GM21786 (cell line): ENCODE data around the gene CACNA1H.

Source experiments
- ATAC-seq: cut with Tn5 transposase; IDR thresholded peaks from one replicate; pipeline ENCODE4 v1.9.1; 2021; ENCODE audit not compliant: unreplicated experiment

Gene CACNA1H

GRCh38 chr16:1210461-1210860 is 57.6 kb downstream of the CACNA1H start:
- ATAC-seq = no peak

DNA sequence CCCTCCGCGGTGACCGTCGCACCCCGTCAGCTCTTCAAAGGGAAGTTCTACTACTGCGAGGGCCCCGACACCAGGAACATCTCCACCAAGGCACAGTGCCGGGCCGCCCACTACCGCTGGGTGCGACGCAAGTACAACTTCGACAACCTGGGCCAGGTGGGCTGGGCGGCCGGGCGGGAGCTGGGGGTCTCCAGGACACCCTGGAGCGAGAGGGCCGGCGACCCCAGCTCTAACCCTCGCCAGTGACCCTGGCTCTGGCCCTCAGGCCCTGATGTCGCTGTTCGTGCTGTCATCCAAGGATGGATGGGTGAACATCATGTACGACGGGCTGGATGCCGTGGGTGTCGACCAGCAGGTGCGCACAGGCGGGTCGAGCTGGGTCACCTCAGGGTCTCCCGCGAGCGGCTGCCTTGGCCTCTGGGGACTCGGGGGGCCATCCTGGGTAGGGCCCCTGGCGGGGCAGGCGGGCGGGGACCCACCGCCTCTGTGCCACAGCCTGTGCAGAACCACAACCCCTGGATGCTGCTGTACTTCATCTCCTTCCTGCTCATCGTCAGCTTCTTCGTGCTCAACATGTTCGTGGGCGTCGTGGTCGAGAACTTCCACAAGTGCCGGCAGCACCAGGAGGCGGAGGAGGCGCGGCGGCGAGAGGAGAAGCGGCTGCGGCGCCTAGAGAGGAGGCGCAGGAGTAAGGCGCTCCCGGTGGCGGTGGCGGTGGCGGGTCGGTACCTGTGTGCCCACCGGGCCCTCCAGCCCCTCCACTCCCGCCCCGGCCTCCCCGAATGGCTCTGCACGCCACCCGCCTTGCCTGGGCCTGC is 58.8 kb downstream of the CACNA1H start:
- no peak for ATAC-seq

DNA sequence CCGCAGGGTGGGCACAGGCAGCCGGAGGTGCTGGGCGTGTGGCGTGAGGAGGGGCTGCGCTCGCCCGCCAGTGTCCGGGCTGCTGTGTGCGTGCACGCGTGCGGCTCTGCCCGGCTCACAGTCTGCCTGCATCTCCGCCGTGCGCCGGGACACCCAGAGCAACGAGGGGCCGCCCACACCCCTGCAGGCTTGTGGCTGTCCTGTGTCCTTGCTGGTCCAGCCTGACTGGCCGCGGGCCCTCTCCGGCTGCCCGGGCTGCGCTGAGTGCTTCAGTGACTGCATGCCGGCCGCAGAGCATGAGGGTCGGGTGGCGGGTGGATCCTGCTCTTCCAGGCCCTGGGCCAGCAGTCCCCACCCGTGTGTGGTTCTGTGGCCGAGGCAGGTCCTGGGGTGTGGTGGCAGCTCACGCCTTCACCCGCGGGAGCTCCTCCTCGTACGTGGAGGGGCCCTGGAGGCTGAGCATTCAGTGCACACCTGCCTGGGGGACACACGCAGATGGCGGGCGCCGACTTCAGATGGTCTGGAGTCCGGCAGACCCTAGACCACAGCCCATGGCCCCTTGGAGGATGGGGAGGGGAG is 59.8 kb downstream of the CACNA1H start:
- no peak for ATAC-seq

DNA sequence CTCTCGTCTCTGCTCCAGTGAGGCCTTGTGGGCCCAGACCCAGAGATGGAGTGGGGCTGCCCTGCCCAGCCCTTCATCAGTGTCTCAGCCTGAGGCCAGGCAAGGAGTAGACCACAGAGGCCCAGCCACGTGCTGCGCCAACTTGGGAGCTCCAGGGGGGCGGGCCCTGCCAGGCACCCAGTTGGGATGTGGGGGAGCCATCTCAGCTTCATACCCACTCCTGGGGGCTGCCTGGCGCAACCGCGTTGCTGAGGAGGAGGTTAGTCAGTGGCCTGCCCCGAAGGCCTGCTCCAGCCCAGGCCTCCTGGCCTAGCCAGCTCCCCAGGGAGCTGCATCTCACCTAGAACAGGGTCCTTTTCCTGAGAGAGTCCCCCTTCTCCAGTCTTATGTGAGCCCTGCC is 60.3 kb downstream of the CACNA1H start:
- ATAC-seq = no peak

DNA sequence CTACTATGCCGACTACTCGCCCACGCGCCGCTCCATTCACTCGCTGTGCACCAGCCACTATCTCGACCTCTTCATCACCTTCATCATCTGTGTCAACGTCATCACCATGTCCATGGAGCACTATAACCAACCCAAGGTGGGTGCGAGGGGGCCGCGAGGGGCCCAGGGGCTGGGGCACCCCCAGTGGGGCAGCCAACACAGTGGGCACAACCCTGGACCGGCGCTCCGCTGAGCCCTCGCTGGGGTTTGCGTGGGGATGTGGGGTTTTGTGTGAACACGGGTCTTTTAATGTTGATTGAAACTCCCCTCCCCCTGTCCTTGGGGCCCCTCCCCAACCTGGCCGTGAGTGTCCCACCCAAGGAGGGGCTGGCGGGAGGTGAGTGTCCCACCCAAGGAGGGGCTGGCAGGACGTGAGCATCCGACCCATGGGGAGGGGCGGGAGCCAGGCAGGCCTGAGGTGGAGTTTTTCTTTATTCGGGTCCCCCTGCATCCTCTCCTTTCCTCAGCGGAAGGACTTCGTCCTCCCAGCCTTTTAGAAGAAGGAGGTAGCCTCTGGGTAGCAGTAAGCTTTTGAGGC is 61.0 kb downstream of the CACNA1H start:
- no peak for ATAC-seq

DNA sequence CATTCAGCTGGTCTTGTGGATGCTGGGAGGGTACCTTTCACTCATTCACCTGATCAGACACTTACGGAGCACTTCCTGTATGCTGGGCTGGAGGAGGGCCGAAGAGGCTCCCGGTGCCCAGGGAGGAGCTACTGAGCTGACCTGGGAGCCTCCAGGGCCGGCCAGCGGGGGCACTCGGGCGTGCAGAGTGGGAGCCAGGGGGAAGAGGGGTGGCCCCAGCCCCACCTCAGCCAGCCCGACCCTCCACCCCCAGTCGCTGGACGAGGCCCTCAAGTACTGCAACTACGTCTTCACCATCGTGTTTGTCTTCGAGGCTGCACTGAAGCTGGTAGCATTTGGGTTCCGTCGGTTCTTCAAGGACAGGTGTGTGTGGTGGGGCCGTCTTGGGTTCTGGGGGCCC is 61.8 kb downstream of the CACNA1H start:
- no peak for ATAC-seq

GRCh38 chr16:1215574-1216295 is 62.8 kb downstream of the CACNA1H start:
- no peak for ATAC-seq

DNA sequence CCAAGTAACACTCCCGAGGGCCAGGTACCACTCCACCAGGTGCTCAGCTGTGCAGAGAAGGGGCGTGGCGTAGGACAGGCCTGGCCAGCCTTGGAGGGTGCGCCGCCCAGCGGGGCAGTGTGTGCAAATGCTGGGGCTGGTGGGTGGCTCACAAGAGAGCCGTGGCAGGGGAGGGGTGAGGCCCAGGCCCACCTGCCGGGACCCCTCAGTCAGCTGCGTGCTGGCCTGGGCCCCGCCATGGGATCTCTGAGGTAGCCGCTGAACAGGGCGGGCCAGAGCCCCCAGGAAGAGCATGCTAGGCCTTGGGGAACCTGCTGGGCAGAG is 63.4 kb downstream of the CACNA1H start:
- ATAC-seq = no peak

DNA sequence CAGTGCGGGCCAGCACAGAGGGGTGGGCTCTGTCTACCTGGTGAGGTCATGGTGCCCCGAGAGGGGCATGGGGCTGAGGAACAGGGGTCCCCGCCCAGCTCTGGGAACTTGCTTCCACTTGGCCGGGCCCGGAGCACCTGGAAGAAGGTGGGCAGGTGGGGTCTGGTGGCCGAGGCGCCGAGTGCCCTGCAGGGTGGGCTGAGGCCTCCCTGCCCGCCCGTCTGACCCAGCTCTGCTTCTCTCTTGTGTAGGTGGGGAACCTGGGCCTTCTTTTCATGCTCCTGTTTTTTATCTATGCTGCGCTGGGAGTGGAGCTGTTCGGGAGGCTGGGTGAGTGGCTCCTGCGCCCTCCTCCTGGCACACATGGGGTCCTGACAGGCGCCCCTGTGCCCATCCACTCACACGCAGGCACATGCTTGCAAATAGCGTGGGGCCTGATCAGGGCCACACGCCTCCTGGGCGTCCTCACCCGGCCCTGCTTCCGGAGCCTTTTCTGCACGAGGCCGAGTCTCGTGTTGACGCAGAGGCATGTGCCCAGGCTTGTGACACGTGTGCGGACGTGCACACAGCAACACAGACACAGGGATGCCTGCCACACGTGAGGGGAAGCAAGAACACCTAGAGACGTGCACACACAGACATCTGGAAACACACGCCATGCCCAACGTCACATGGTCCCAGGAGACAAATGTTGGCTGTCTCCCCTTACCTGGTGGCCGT is 63.9 kb downstream of the CACNA1H start:
- no peak for ATAC-seq

GRCh38 chr16:1217526-1217925 is 64.6 kb downstream of the CACNA1H start:
- ATAC-seq = no peak

DNA sequence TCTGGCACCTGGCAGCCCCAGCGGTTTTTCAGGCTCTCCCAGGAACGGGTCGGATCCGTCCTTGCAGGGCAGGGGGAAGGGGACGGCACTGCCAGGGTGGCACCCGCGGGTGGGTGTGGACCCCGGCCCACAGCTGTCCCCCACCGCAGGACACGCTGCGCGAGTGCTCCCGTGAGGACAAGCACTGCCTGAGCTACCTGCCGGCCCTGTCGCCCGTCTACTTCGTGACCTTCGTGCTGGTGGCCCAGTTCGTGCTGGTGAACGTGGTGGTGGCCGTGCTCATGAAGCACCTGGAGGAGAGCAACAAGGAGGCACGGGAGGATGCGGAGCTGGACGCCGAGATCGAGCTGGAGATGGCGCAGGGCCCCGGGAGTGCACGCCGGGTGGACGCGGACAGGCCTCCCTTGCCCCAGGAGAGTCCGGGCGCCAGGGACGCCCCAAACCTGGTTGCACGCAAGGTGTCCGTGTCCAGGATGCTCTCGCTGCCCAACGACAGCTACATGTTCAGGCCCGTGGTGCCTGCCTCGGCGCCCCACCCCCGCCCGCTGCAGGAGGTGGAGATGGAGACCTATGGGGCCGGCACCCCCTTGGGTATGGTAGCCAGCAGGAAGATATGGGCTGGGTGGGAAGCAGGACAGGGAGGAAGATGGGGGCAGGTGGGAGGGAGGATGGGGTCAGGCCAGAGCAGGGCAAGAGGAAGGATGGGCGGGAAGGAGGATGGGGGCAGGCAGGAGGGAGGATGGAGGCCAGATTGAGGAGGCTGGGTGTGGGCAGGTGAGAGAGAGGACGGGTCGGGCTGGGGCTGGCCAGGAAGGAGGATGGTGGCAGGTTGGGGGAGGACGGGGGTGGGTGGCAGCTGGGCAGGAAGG is 65.4 kb downstream of the CACNA1H start:
- ATAC-seq = no peak

DNA sequence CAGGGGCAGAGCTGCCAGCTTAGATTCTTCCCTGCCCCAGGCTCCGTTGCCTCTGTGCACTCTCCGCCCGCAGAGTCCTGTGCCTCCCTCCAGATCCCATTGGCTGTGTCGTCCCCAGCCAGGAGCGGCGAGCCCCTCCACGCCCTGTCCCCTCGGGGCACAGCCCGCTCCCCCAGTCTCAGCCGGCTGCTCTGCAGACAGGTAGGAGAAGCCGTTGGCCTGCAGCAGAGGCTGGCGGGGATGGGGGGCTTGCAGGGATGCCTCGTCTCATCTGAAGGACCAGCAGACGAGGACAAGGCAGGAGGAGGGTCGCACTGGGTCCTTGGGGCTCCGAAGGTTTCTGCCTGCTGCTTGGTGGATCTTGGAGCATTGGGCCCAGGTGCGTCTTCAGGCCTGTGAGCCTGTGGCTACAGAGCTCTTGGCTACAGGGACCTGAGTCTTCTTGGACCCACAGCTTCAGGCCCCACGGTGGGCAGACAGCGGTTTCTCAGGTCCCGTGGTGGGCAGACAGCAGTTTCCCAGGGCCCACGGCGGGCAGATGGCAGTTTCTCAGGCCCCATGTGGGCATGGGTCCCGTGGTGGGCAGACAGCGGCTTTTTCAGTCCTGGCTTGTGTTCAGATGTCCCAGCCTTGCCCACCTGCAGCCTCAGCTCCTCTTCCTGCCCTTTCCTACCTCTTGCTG is 66.2 kb downstream of the CACNA1H start:
- no peak for ATAC-seq

GRCh38 chr16:1220098-1220728 is 67.3 kb downstream of the CACNA1H start:
- no peak for ATAC-seq

- no peak for ATAC-seq
Measured at GRCh38 chr16:1220841-1221627, 68.1 kb downstream of the CACNA1H start.

DNA sequence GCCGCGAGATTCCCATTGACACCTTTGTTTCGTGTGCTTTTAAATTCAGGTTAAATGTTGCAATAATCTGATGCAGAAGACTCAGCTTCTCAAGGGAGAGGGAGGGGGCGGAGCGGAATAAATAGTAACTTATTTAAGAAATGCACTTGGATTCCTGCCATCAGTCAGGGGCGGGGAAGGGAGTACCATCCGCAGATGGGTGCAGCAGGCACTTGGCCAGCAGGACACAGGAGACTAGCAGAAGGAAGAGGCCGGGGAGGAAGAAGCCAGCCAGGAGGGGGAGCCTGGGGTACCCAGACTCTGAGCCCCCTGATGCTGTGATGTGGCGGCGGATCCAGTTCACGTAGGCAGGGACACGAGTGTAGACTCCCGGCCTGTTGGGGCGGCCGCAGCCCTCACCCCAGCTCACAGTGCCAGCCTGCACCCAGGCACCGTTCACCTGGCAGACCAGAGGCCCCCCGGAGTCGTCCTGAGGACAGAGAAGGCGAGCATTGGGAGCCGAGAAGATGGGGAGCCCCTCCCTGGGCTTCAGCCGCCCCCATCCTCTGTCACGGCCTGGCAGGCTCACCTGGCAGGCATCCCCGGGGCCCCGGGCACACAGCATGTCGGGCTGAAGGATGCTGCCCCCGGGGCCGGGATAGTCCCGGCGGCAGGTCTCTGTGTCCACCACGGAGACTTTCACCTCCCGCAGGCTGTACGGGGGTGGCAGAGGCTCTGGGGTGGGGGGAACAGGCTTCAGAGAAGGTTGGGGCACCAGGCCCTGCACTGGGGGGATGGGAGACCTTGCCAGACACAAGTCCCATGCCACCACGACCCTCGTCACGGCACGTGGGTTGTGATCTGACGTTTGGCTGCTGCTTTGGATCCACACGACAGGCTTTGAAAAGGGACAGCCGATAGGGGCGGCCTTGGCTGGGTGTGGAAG is 69.0 kb downstream of the CACNA1H start:
- ATAC-seq = no peak

DNA sequence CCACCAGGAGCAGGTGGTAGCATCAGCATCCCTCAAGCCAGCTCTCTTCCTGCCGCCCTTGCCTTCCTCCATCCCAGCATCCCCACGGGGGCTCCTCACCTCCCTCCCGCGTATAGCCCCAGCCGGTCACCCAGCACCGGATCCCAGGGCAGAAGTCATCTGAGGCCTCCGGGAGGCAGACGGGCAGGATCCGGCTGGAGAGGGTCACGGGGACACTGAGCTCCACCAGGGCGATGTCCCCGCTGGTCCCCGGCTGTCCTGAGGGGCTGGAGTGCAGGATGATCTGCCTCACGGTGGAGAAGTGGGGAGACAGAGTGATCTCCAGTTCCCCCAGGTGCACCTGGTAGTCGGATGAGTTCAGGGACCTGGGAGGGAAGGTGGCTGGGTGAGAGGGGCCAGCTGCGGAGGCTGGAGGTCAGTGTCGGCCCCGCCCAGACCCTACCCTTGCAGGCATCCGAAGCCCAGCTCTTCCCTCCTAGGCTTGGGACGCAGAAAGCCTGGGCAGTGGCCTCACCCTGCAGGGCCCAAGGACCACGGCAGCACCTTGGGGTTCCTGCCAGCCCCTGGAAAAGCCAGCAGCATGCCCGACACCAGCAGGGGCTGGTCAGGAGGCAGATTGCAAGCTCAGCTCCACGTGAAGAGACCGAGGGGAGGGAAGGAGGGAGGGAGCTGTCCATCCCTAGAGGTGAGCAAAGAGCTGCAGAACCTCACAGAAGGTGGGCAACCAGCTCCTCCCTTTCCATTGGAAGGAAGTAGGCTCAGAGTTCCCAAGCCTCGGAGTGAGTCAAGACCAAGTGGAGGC is 69.8 kb downstream of the CACNA1H start:
- ATAC-seq = no peak
